Measurements from ENCODE around the gene IGSF9B.

DNA sequence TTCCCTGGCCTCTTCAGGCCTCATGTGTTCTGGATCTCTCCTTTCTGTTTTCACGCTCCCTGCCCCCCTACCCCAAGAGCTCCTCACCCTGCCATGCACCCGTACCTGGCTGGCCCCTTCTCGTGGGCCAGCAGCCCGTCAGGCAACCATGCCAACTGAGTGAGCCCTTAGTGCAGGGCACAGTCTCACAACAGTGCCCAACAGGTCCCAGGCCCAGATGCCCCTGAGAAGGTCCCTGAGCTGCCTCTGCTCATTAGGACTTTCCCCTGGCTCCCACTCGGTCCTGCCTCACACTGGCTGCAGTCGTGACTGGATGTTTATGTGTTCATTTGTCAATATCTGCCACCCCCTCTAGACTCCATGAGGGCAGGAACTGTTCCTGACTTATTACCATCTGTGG is 44.8 kb upstream of the IGSF9B start:
- no peak for TF ChIP-seq POLR2A (IDR thresholded peaks at IDR 0.05)
- TF ChIP-seq, protein P1, sequence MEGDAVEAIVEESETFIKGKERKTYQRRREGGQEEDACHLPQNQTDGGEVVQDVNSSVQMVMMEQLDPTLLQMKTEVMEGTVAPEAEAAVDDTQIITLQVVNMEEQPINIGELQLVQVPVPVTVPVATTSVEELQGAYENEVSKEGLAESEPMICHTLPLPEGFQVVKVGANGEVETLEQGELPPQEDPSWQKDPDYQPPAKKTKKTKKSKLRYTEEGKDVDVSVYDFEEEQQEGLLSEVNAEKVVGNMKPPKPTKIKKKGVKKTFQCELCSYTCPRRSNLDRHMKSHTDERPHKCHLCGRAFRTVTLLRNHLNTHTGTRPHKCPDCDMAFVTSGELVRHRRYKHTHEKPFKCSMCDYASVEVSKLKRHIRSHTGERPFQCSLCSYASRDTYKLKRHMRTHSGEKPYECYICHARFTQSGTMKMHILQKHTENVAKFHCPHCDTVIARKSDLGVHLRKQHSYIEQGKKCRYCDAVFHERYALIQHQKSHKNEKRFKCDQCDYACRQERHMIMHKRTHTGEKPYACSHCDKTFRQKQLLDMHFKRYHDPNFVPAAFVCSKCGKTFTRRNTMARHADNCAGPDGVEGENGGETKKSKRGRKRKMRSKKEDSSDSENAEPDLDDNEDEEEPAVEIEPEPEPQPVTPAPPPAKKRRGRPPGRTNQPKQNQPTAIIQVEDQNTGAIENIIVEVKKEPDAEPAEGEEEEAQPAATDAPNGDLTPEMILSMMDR (IDR thresholded peaks at IDR 0.05), result no peak

Data from body of pancreas (tissue), 4 donors.